ENCODE data around the gene DHODH.
"Not testable (repeated sequence)": the region's sequence is repeated elsewhere in the genome, so short reads cannot be mapped to it uniquely, and the experiment has no call there.

- not testable (repeated sequence) for TF ChIP-seq CTCF (conservative IDR thresholded peaks at IDR 0.05; ENCODE audit: low read length); EZH2phosphoT487 (IDR thresholded peaks at IDR 0.05; ENCODE audit: borderline replicate concordance)
Measured at GRCh38 chr16:72075067-72075466, 66.5 kb downstream of the DHODH start.

Data from Loucy (cell line).